Spleen (tissue), 11 donors: ENCODE results near the gene SMOC2. TPM values are rescaled to one million over a fixed set of nuclear protein-coding genes. Genes with fewer than 3 reads are reported as not detected.

Experiments
- DNase-seq: peaks from one replicate; pipeline ENCODE4 v3.0.0-alpha.2; 2020
- H3K27ac ChIP-seq, 8 donors: fragments of 200-600 bp; sonication (generic) in 7 of 8; 1 replicate in 4 of 8; 2 replicates in 4 of 8; pipeline versions ENCODE4 v1.5.0 to v1.8.0; 2016 to 2021; ENCODE audit warnings: inconsistent platforms in 4 of 8, mild to moderate bottlenecking in 4 of 8, moderate library complexity in 1 of 8
- H3K27me3 ChIP-seq, 7 donors: fragments of 200-600 bp; sonication (generic) in 6 of 7; replicated peaks in 1 of 7; 1 replicate in 4 of 7; 2 replicates in 3 of 7; pipeline versions ENCODE4 v1.5.0 to v1.8.0; 2016 to 2021; ENCODE audit warnings: inconsistent platforms in 3 of 7, mild to moderate bottlenecking in 1 of 7
- H3K36me3 ChIP-seq, 6 donors: fragments of 200-600 bp; sonication (generic) in 5 of 6; 1 replicate in 4 of 6; 2 replicates in 2 of 6; pipeline versions ENCODE4 v1.5.0 to v1.8.0; 2016 to 2021; ENCODE audit warnings: inconsistent platforms in 2 of 6
- H3K4me1 ChIP-seq, 6 donors: fragments of 200-600 bp; sonication (generic) in 5 of 6; 1 replicate in 3 of 6; 2 replicates in 3 of 6; pipeline versions ENCODE4 v1.5.0 to v1.8.0; 2016 to 2021; ENCODE audit warnings: inconsistent platforms in 3 of 6
- H3K4me3 ChIP-seq, 8 donors: fragments of 200-600 bp; sonication (generic) in 7 of 8; 1 replicate in 4 of 8; 2 replicates in 4 of 8; pipeline versions ENCODE4 v1.5.0 to v1.8.0; 2016 to 2021; ENCODE audit warnings: inconsistent platforms in 4 of 8, mild to moderate bottlenecking in 4 of 8, moderate library complexity in 2 of 8
- H3K9me3 ChIP-seq, 8 donors: fragments of 200-600 bp; sonication (generic) in 7 of 8; 1 replicate in 4 of 8; 2 replicates in 4 of 8; pipeline versions ENCODE4 v1.5.0 to v1.8.0; 2016 to 2021; ENCODE audit warnings: inconsistent platforms in 4 of 8
- POLR2A ChIP-seq, 3 donors: fragments of 450-650 bp; IDR thresholded peaks; one replicate each; pipeline ENCODE4 v1.5.1; 2017; ENCODE audit warnings: antibody characterized with exemption in 3 of 3, mild to moderate bottlenecking in 1 of 3
- POLR2AphosphoS5 ChIP-seq, 3 donors: sonication (generic); formaldehyde crosslinking; IDR thresholded peaks; one replicate each; pipeline ENCODE4 v1.5.1; 2017; ENCODE audit warnings: antibody characterized with exemption in 3 of 3
- WGBS, 5 donors: extraction: QIAGEN DNeasy Blood & Tissue Kit in 3 of 5; methylation state at CpG; one replicate each; pipeline versions ENCODE4 v1.1.5 to v1.1.7; 2013 to 2018; 5-methylcytosine and 5-hydroxymethylcytosine counted together
- intact Hi-C: fragments of 100-400 bp; cut with DNase I; formaldehyde crosslinking; loops from one replicate; pipeline ENCODE4 v1.15.0; 2023; ENCODE audit warnings: low total_unique reads
- polyA plus RNA-seq, 3 donors: library from polyadenylated mRNA; stranded (reverse); fragments of 200-250 nt; gene quantifications; one replicate each; pipeline ENCODE4 v1.2.1, GENCODE V29; 2013
- total RNA-seq, 7 donors: library from RNA; depleted of rRNA in 3 of 7; stranded (reverse); fragments of >200 nt in 3 of 7; fragmentation: NEBNext Ultra II Directional in 4 of 7; extraction: Animal tissue kit (Norgen Biotek cat#: 25700) in 4 of 7; gene quantifications; one replicate each; pipeline versions ENCODE4 v1.1.0 to v1.2.1, GENCODE V29; 2016 to 2021
- TF ChIP-seq, protein P1 (sequence below), 11 experiments: fragments of 200-600 bp in 7 of 11; fragments of 450-650 bp in 4 of 11; sonication (generic) in 4 of 11; IDR thresholded peaks in 8 of 11; conservative IDR thresholded peaks in 3 of 11; 1 replicate in 7 of 11; 2 replicates in 4 of 11; pipeline versions ENCODE4 v1.4.0 to v1.8.0; 2016 to 2021; ENCODE audit warnings: antibody characterized with exemption in 11 of 11, inconsistent platforms in 4 of 11, mild to moderate bottlenecking in 1 of 11
- donor health status: healthy with polysubstance abuse.
- donor health status: DM: no; HTN: no; CAD: no; lungs with moderate emphysema.
- donor health status: DM: no; HTN: no; CAD: no.
- donor health status: Bipolar disorder and iron deficiency.
- donor health status: healthy.
- donor health status: DM: no; HTN: no; CAD: no.
- donor health status: DM: yes; HTN: yes; CAD: no.

SMOC2 gene
- total and polyA plus RNA-seq, 10 donors = 0.94 to 7.6 (median 1.8) TPM

DNA sequence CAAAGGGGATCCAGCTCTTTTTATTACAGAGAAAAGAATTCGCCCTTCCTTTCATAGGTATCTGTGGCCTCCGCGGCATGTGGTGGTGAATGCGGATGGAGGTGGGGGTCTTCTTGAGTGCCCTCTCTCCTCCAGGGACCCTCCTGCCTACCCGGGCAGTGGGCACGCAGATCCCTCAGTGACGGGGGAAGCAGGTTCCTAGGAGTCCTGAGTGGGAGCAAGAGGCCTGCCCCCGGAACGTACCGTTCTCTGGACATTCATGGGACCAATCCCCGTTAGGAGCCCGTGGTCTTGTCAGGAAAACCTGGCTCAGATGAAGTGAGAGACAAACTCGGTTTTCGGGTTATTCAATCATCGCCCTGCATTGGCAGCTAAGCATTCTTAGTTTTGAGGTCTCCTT, 56.4 kb downstream of the SMOC2 start:
- TF ChIP-seq, protein P1, sequence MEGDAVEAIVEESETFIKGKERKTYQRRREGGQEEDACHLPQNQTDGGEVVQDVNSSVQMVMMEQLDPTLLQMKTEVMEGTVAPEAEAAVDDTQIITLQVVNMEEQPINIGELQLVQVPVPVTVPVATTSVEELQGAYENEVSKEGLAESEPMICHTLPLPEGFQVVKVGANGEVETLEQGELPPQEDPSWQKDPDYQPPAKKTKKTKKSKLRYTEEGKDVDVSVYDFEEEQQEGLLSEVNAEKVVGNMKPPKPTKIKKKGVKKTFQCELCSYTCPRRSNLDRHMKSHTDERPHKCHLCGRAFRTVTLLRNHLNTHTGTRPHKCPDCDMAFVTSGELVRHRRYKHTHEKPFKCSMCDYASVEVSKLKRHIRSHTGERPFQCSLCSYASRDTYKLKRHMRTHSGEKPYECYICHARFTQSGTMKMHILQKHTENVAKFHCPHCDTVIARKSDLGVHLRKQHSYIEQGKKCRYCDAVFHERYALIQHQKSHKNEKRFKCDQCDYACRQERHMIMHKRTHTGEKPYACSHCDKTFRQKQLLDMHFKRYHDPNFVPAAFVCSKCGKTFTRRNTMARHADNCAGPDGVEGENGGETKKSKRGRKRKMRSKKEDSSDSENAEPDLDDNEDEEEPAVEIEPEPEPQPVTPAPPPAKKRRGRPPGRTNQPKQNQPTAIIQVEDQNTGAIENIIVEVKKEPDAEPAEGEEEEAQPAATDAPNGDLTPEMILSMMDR (IDR thresholded peaks at IDR 0.05 in 8 of 11, conservative IDR thresholded peaks at IDR 0.05 in 3 of 11) = no peak
- no peak for TF ChIP-seq POLR2A (IDR thresholded peaks at IDR 0.05)
- TF ChIP-seq POLR2AphosphoS5 (IDR thresholded peaks at IDR 0.05) = no peak
- no peaks in the 10 kb centered on the region for H3K4me1 ChIP-seq
- H3K36me3 ChIP-seq = no peaks in the 10 kb centered on the region
- intact Hi-C loops = no loop called here
- 89 to 93% (median 91%) methylated on average over 15 of the region's 15 CpGs for WGBS, 5 donors
- no peak for DNase-seq
- no peak overlapping the region for H3K4me3 ChIP-seq
- peaks cover 0 to 9% (median 0%) of the 10 kb centered on the region in 7 donors for H3K27me3 ChIP-seq
- H3K9me3 ChIP-seq = no peaks in the 10 kb centered on the region
- H3K27ac ChIP-seq = no peak overlapping the region

DNA sequence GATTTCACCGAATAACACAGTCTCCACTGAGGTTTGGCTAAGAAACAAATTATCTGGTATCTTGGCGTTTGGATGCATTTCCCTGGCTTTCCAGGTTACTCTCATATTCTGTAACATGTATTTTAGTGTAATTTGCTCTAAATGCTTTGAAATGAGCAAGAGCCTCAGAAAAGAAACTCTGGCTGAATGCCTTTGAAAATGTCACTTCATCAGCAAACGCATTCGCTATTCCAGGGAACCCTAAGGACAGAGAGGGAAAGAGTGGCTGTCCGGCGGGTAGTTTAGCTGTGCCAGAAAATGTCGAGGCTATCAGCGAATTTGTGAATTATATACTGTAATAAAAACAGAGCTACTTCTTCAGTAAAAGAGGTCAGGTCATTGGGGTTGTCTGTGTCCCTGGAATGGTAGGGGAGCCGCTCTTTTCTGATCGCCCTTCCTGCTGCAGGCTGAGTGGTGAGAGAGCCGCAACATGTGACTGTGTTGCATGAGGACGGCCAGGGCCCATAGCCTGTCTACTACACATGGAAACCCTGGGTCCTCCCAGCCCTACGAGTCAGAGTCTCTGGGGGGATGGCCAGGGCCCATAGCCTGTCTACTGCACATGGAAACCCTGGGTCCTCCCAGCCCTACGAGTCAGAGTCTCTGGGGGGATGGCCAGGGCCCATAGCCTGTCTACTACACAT, 57.3 kb downstream of the SMOC2 start:
- H3K4me1 ChIP-seq = no peaks in the 10 kb centered on the region
- peaks cover 0 to 9% (median 0%) of the 10 kb centered on the region in 7 donors for H3K27me3 ChIP-seq
- H3K4me3 ChIP-seq = no peak overlapping the region
- no peak for DNase-seq
- no peaks in the 10 kb centered on the region for H3K36me3 ChIP-seq
- no peak for TF ChIP-seq POLR2AphosphoS5 (IDR thresholded peaks at IDR 0.05)
- TF ChIP-seq POLR2A (IDR thresholded peaks at IDR 0.05) = no peak
- TF ChIP-seq, protein P1 (IDR thresholded peaks at IDR 0.05 in 8 of 11, conservative IDR thresholded peaks at IDR 0.05 in 3 of 11) = no peak
- H3K27ac ChIP-seq = no peak overlapping the region
- intact Hi-C loops = no loop called here
- H3K9me3 ChIP-seq = no peaks in the 10 kb centered on the region
- WGBS, 5 donors = 85 to 88% (median 85%) methylated on average over 12 to 14 of the region's 14 CpGs

DNA sequence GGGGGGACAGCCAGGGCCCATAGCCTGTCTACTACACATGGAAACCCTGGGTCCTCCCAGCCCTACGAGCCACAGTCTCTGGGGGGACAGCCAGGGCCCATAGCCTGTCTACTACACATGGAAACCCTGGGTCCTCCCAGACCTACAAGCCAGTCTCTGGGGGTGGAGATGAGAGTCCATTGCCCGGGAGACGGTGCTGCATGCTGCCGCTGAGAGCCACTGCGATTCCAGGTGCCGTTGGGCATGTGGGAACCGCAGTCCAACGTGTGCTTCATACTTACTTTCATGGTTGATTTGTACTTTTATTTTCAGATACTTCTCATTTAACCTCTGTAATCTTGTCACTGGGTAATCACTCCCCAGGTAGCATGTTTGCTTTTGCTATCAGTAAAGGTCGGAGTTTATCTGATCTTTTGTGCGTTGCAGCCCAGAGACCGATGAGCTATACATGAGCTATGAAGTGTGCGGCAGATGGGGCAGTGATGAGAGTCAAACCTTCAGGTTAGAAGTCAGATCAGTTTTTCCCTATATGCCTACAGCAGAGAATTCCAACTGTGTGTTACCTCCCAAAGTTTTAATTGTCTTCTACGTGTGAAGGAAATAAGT, 58.2 kb downstream of the SMOC2 start:
- Histone ChIP-seq H3K4me1 (no peaks in the 10 kb centered on the region), H3K9me3 (no peaks in the 10 kb centered on the region), H3K36me3 (no peaks in the 10 kb centered on the region), H3K27me3 (peaks cover 0 to 9% (median 0%) of the 10 kb centered on the region in 7 donors), H3K4me3 (no peak overlapping the region), H3K27ac (no peak overlapping the region)
- TF ChIP-seq POLR2AphosphoS5 (IDR thresholded peaks at IDR 0.05) (no peak), POLR2A (IDR thresholded peaks at IDR 0.05) (no peak)
- TF ChIP-seq, protein P1 (IDR thresholded peaks at IDR 0.05 in 8 of 11, conservative IDR thresholded peaks at IDR 0.05 in 3 of 11) = no peak
- DNase-seq = no peak
- intact Hi-C loops = no loop called here
- 83 to 93% (median 86%) methylated on average over 12 to 13 of the region's 13 CpGs for WGBS, 5 donors

DNA sequence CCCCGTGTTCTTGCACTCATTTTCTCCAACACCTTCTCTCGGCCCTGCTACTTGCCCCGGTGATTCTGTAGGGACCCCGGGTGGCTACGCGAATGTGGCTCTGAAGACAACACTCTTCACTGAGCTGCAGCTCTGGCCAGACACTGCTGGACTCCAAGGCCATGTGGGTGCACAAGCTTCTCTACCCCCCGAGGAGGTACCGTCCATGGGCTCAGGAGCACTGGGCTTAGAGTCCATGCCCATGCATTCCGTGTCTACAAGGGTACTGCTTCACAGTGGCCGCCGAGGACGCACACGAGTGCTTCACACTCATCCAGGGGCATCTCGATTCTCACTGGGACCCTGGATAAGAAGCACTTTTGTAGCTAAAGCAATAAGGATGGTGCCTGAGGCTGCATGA, 59.5 kb downstream of the SMOC2 start:
- Histone ChIP-seq H3K4me3 (no peak overlapping the region), H3K27ac (no peak overlapping the region), H3K9me3 (no peaks in the 10 kb centered on the region), H3K27me3 (peaks cover 0 to 9% (median 0%) of the 10 kb centered on the region in 7 donors), H3K4me1 (no peaks in the 10 kb centered on the region), H3K36me3 (no peaks in the 10 kb centered on the region)
- WGBS, 5 donors = 85 to 92% (median 90%) methylated on average over 14 of the region's 14 CpGs
- DNase-seq = no peak
- TF ChIP-seq, protein P1 (IDR thresholded peaks at IDR 0.05 in 8 of 11, conservative IDR thresholded peaks at IDR 0.05 in 3 of 11) = no peak
- no peak for TF ChIP-seq POLR2AphosphoS5 (IDR thresholded peaks at IDR 0.05)
- TF ChIP-seq POLR2A (IDR thresholded peaks at IDR 0.05) = no peak
- intact Hi-C loops = no loop called here
